WTC11 (cell line): ENCODE data around the gene SLC35E3. TPM values are rescaled to one million over a fixed set of nuclear protein-coding genes. Genes with fewer than 3 reads are reported as not detected.
"Not testable (repeated sequence)": the region's sequence is repeated elsewhere in the genome, so short reads cannot be mapped to it uniquely, and the experiment has no call there.

Experiments used
- ATAC-seq: fragments of 200-7000 bp; cut with Tn5 transposase; 2 replicates; pipeline ENCODE4 v1.10.0; 2021; ENCODE audit warnings: mild to moderate bottlenecking, moderate library complexity
- CTCF ChIA-PET: fragments of 300-600 bp; sonication (Branson Sonifier 250); formaldehyde crosslinking; loops from one replicate; lab custom pipeline; 2021; ENCODE audit warnings: antibody characterized with exemption; lab: Charles Lee
- POLR2A ChIA-PET: fragments of 350-600 bp; sonication (Branson Sonifier 250); formaldehyde crosslinking; loops from one replicate; lab custom pipeline; 2021; ENCODE audit warnings: antibody characterized with exemption; lab: Charles Lee
- DNase-seq: peaks from one replicate; pipeline ENCODE4 v3.0.0; 2021; ENCODE audit warnings: low spot score
- H3K27ac Mint-ChIP-seq: 2 replicates; pipeline ENCODE4 v1.8.0; 2021; ENCODE audit warnings: mixed read lengths
- H3K27me3 Mint-ChIP-seq: 2 replicates; pipeline ENCODE4 v1.8.0; 2021; ENCODE audit warnings: low read depth, mild to moderate bottlenecking, moderate library complexity, mixed read lengths
- H3K36me3 Mint-ChIP-seq: 2 replicates; pipeline ENCODE4 v1.8.0; 2021; ENCODE audit warnings: mixed read lengths
- H3K4me1 Mint-ChIP-seq: 2 replicates; pipeline ENCODE4 v1.8.0; 2022; ENCODE audit warnings: mixed read lengths
- H3K4me3 Mint-ChIP-seq: 2 replicates; pipeline ENCODE4 v1.8.0; 2021; ENCODE audit warnings: mild to moderate bottlenecking, moderate library complexity, mixed read lengths
- H3K9me3 Mint-ChIP-seq: 2 replicates; pipeline ENCODE4 v1.8.0; 2021; ENCODE audit warnings: mixed read lengths
- CBFB ChIP-seq: sonication (generic); formaldehyde crosslinking; IDR thresholded peaks from 2 replicates; pipeline ENCODE4 v1.8.1; 2022; ENCODE audit warnings: mild to moderate bottlenecking, low read depth, missing genetic modification reagents
- CREB1 ChIP-seq: sonication (generic); formaldehyde crosslinking; IDR thresholded peaks from 2 replicates; pipeline ENCODE4 v1.8.0; 2023; ENCODE audit warnings: mild to moderate bottlenecking, missing genetic modification reagents
- ESRRA ChIP-seq: sonication (generic); formaldehyde crosslinking; IDR thresholded peaks from 2 replicates; pipeline ENCODE4 v1.8.1; 2022; ENCODE audit warnings: mild to moderate bottlenecking, missing genetic modification reagents, borderline replicate concordance
- FOXP1 ChIP-seq: sonication (generic); formaldehyde crosslinking; IDR thresholded peaks from 2 replicates; pipeline ENCODE4 v1.8.0; 2022; ENCODE audit warnings: missing genetic modification reagents, mild to moderate bottlenecking, moderate library complexity, borderline replicate concordance
- JAZF1 ChIP-seq: fragments of 250-450 bp; sonication (Bioruptor Pico); IDR thresholded peaks from 2 replicates; pipeline ENCODE4 v1.9.0; 2021; ENCODE audit warnings: moderate library complexity, mild to moderate bottlenecking, inconsistent platforms
- PRDM15 ChIP-seq: sonication (generic); formaldehyde crosslinking; IDR thresholded peaks from 2 replicates; pipeline ENCODE4 v1.8.0; 2022; ENCODE audit warnings: missing genetic modification reagents
- STAT6 ChIP-seq: sonication (generic); formaldehyde crosslinking; conservative IDR thresholded peaks from 2 replicates; pipeline ENCODE4 v1.8.1; 2023; ENCODE audit warnings: mild to moderate bottlenecking, low read depth, missing genetic modification reagents, moderate library complexity
- ZNF423 ChIP-seq: fragments of 250-450 bp; sonication (Bioruptor Pico); IDR thresholded peaks from 2 replicates; pipeline ENCODE4 v2.1.2; 2022; ENCODE audit warnings: mild to moderate bottlenecking, moderate library complexity
- total RNA-seq: library from RNA; stranded (reverse); gene quantifications from 3 replicates; pipeline ENCODE4 v1.2.3, GENCODE V29; 2021
- TF ChIP-seq, protein P1 (sequence below): sonication (generic); formaldehyde crosslinking; IDR thresholded peaks from 2 replicates; pipeline ENCODE4 v1.8.1; 2023; ENCODE audit warnings: mild to moderate bottlenecking, missing genetic modification reagents, borderline replicate concordance
- TF ChIP-seq, protein P2 (sequence below): sonication (generic); formaldehyde crosslinking; IDR thresholded peaks from 2 replicates; pipeline ENCODE4 v1.8.0; 2022; ENCODE audit warnings: mild to moderate bottlenecking, missing genetic modification reagents
- TF ChIP-seq, protein P3 (sequence below): sonication (generic); formaldehyde crosslinking; IDR thresholded peaks from 2 replicates; pipeline ENCODE4 v1.8.0; 2022; ENCODE audit warnings: mild to moderate bottlenecking, missing genetic modification reagents

Gene SLC35E3
- total RNA-seq, 1 experiment from 2014 or later = 11.3 TPM

- TF ChIP-seq, protein P1, sequence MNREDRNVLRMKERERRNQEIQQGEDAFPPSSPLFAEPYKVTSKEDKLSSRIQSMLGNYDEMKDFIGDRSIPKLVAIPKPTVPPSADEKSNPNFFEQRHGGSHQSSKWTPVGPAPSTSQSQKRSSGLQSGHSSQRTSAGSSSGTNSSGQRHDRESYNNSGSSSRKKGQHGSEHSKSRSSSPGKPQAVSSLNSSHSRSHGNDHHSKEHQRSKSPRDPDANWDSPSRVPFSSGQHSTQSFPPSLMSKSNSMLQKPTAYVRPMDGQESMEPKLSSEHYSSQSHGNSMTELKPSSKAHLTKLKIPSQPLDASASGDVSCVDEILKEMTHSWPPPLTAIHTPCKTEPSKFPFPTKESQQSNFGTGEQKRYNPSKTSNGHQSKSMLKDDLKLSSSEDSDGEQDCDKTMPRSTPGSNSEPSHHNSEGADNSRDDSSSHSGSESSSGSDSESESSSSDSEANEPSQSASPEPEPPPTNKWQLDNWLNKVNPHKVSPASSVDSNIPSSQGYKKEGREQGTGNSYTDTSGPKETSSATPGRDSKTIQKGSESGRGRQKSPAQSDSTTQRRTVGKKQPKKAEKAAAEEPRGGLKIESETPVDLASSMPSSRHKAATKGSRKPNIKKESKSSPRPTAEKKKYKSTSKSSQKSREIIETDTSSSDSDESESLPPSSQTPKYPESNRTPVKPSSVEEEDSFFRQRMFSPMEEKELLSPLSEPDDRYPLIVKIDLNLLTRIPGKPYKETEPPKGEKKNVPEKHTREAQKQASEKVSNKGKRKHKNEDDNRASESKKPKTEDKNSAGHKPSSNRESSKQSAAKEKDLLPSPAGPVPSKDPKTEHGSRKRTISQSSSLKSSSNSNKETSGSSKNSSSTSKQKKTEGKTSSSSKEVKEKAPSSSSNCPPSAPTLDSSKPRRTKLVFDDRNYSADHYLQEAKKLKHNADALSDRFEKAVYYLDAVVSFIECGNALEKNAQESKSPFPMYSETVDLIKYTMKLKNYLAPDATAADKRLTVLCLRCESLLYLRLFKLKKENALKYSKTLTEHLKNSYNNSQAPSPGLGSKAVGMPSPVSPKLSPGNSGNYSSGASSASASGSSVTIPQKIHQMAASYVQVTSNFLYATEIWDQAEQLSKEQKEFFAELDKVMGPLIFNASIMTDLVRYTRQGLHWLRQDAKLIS (CRISPR knock-in tag) = no peak
- TF ChIP-seq CREB1 (CRISPR knock-in tag) (no peak), FOXP1 (CRISPR knock-in tag) (no peak), STAT6 (CRISPR knock-in tag) (no peak), ZNF423 (CRISPR knock-in tag) (no peak), CBFB (CRISPR knock-in tag) (no peak), JAZF1 (CRISPR knock-in tag) (no peak), ESRRA (CRISPR knock-in tag) (no peak), PRDM15 (no peak)
- TF ChIP-seq, protein P2, sequence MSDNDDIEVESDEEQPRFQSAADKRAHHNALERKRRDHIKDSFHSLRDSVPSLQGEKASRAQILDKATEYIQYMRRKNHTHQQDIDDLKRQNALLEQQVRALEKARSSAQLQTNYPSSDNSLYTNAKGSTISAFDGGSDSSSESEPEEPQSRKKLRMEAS (CRISPR knock-in tag) = no peak
- TF ChIP-seq, protein P3, sequence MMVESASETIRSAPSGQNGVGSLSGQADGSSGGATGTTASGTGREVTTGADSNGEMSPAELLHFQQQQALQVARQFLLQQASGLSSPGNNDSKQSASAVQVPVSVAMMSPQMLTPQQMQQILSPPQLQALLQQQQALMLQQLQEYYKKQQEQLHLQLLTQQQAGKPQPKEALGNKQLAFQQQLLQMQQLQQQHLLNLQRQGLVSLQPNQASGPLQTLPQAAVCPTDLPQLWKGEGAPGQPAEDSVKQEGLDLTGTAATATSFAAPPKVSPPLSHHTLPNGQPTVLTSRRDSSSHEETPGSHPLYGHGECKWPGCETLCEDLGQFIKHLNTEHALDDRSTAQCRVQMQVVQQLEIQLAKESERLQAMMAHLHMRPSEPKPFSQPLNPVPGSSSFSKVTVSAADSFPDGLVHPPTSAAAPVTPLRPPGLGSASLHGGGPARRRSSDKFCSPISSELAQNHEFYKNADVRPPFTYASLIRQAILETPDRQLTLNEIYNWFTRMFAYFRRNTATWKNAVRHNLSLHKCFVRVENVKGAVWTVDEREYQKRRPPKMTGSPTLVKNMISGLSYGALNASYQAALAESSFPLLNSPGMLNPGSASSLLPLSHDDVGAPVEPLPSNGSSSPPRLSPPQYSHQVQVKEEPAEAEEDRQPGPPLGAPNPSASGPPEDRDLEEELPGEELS (CRISPR knock-in tag) = no peak
- TF ChIP-seq, all 79 proteins: peak for 0
- POLR2A ChIA-PET = no interaction called here
- no peaks in the 10 kb centered on the region for H3K9me3 Mint-ChIP-seq
- no peak overlapping the region for H3K27ac Mint-ChIP-seq
- DNase-seq (no peak), ATAC-seq (no peak)
- H3K36me3 Mint-ChIP-seq = no peaks in the 10 kb centered on the region
- 0 out of 2 replicates have a peak, but pooled peaks cover 2% of the 10 kb centered on the region for H3K27me3 Mint-ChIP-seq
- H3K4me1 Mint-ChIP-seq = peaks cover 17% of the 10 kb centered on the region
- H3K4me3 Mint-ChIP-seq = no peak overlapping the region
- CTCF ChIA-PET = no interaction called here
Observed at GRCh38 chr12:68800294-68800693, 54.3 kb downstream of the SLC35E3 start.

GRCh38 chr12:68801124-68801523, 55.1 kb downstream of the SLC35E3 start:
- H3K4me3 Mint-ChIP-seq, H3K27ac Mint-ChIP-seq, POLR2A ChIA-PET, ATAC-seq, H3K9me3 Mint-ChIP-seq, H3K36me3 Mint-ChIP-seq, DNase-seq, H3K27me3 Mint-ChIP-seq, CTCF ChIA-PET: not testable (repeated sequence)
- peaks cover 25% of the 10 kb centered on the region for H3K4me1 Mint-ChIP-seq

- POLR2A ChIA-PET, ATAC-seq, CTCF ChIA-PET, H3K27ac Mint-ChIP-seq, DNase-seq, H3K9me3 Mint-ChIP-seq, H3K4me3 Mint-ChIP-seq, H3K36me3 Mint-ChIP-seq, H3K27me3 Mint-ChIP-seq: not testable (repeated sequence)
- H3K4me1 Mint-ChIP-seq = peaks cover 34% of the 10 kb centered on the region
Observed at GRCh38 chr12:68802372-68802745, 56.4 kb downstream of the SLC35E3 start.

DNA sequence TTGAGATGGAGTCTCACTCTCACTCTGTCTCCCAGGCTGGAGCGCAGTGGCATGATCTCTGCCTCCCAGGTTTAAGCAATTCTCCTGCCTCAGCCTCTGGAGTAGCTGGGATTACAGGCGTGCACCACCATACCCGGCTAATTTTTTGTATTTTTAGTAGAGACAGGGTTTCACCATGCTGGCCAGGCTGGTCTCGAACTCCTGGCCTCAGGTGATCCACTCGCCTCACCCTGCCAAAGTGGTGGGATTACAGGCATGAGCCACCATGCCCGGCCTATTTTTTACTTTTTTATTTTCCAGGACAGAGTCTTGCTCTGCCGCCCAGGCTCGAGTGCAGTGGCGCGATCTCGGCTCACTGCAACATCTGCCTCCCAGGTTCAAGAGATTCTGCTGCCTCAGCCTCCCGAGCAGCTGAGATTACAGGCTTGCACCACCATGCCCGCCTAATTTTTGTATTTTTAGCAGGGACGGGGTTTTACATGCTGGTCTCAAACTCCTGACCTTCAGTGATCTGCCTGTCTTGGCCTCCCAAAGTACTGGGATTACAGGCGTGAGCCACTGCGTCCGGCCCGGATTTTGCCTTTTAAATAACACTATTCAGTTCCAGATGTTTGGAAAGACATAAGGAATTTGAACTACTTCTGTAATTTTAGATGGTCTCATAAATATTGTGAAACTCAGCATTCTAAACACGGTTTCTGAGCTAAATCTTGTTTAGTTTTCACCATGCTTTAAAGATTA, 57.1 kb downstream of the SLC35E3 start:
- H3K4me1 Mint-ChIP-seq = peaks cover 35% of the 10 kb centered on the region
- H3K4me3 Mint-ChIP-seq, CTCF ChIA-PET, H3K9me3 Mint-ChIP-seq, ATAC-seq, H3K36me3 Mint-ChIP-seq, H3K27me3 Mint-ChIP-seq, H3K27ac Mint-ChIP-seq, DNase-seq: not testable (repeated sequence)
- POLR2A ChIA-PET = interaction anchor here (0.7 kb wide), 1 partner anchor 292 kb away, joined by 4 read pairs; no protein-coding TSS in a partner anchor
